Measurements from ENCODE around the gene C2CD2.

DNA sequence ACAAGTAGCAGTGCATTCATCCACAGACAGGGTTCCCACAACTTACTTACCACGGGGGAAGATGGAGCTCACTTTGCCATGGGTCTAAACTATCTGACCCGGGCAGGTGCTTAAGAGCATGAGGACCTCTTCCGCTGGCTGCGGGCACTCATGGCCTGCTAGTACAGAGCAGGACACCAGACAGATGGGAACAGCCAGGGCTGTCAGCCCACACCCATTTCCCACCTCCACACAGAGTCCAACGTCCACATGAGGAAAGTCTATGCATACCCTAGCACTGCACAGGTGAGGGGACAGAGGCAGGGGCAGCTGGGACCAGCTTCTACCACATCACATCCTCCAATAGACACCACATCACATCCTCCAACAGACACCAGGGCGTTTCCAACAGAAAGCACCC is 38.9 kb downstream of the C2CD2 start:
- TF ChIP-seq, protein P1, sequence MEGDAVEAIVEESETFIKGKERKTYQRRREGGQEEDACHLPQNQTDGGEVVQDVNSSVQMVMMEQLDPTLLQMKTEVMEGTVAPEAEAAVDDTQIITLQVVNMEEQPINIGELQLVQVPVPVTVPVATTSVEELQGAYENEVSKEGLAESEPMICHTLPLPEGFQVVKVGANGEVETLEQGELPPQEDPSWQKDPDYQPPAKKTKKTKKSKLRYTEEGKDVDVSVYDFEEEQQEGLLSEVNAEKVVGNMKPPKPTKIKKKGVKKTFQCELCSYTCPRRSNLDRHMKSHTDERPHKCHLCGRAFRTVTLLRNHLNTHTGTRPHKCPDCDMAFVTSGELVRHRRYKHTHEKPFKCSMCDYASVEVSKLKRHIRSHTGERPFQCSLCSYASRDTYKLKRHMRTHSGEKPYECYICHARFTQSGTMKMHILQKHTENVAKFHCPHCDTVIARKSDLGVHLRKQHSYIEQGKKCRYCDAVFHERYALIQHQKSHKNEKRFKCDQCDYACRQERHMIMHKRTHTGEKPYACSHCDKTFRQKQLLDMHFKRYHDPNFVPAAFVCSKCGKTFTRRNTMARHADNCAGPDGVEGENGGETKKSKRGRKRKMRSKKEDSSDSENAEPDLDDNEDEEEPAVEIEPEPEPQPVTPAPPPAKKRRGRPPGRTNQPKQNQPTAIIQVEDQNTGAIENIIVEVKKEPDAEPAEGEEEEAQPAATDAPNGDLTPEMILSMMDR (IDR thresholded peaks at IDR 0.05; ENCODE audit: control extremely low read depth in 1 of 3, insufficient read depth in 1 of 3, low read depth in 1 of 3, low read length in 3 of 3) = no peak
- TF ChIP-seq TAF1 (IDR thresholded peaks at IDR 0.05; ENCODE audit: low read depth, low read length) (no peak), EZH2 (IDR thresholded peaks at IDR 0.05; ENCODE audit: low read depth, low read length, severe bottlenecking) (no peak), ZNF274 (IDR thresholded peaks at IDR 0.05; ENCODE audit: borderline replicate concordance, extremely low read depth, low read length) (no peak), RFX5 (IDR thresholded peaks at IDR 0.05; ENCODE audit: borderline replicate concordance, low read depth, low read length) (no peak), EP300 (IDR thresholded peaks at IDR 0.05; ENCODE audit: borderline replicate concordance in 1 of 2, low read depth in 2 of 2, low read length in 2 of 2) (no peak), BCL11A (IDR thresholded peaks at IDR 0.05; ENCODE audit: low read depth in 2 of 2, low read length in 2 of 2) (no peak), JUND (IDR thresholded peaks at IDR 0.05; ENCODE audit: low read length) (no peak), SP2 (IDR thresholded peaks at IDR 0.05; ENCODE audit: low read length) (no peak), MAFK (IDR thresholded peaks at IDR 0.05; ENCODE audit: low read depth, low read length) (no peak)
- TF ChIP-seq, protein P2, sequence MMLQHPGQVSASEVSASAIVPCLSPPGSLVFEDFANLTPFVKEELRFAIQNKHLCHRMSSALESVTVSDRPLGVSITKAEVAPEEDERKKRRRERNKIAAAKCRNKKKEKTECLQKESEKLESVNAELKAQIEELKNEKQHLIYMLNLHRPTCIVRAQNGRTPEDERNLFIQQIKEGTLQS (IDR thresholded peaks at IDR 0.05; ENCODE audit: insufficient read depth, low read depth, low read length) = no peak
- TF ChIP-seq, protein P3, sequence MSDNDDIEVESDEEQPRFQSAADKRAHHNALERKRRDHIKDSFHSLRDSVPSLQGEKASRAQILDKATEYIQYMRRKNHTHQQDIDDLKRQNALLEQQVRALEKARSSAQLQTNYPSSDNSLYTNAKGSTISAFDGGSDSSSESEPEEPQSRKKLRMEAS (IDR thresholded peaks at IDR 0.05) = no peak
- TF ChIP-seq, protein P4, sequence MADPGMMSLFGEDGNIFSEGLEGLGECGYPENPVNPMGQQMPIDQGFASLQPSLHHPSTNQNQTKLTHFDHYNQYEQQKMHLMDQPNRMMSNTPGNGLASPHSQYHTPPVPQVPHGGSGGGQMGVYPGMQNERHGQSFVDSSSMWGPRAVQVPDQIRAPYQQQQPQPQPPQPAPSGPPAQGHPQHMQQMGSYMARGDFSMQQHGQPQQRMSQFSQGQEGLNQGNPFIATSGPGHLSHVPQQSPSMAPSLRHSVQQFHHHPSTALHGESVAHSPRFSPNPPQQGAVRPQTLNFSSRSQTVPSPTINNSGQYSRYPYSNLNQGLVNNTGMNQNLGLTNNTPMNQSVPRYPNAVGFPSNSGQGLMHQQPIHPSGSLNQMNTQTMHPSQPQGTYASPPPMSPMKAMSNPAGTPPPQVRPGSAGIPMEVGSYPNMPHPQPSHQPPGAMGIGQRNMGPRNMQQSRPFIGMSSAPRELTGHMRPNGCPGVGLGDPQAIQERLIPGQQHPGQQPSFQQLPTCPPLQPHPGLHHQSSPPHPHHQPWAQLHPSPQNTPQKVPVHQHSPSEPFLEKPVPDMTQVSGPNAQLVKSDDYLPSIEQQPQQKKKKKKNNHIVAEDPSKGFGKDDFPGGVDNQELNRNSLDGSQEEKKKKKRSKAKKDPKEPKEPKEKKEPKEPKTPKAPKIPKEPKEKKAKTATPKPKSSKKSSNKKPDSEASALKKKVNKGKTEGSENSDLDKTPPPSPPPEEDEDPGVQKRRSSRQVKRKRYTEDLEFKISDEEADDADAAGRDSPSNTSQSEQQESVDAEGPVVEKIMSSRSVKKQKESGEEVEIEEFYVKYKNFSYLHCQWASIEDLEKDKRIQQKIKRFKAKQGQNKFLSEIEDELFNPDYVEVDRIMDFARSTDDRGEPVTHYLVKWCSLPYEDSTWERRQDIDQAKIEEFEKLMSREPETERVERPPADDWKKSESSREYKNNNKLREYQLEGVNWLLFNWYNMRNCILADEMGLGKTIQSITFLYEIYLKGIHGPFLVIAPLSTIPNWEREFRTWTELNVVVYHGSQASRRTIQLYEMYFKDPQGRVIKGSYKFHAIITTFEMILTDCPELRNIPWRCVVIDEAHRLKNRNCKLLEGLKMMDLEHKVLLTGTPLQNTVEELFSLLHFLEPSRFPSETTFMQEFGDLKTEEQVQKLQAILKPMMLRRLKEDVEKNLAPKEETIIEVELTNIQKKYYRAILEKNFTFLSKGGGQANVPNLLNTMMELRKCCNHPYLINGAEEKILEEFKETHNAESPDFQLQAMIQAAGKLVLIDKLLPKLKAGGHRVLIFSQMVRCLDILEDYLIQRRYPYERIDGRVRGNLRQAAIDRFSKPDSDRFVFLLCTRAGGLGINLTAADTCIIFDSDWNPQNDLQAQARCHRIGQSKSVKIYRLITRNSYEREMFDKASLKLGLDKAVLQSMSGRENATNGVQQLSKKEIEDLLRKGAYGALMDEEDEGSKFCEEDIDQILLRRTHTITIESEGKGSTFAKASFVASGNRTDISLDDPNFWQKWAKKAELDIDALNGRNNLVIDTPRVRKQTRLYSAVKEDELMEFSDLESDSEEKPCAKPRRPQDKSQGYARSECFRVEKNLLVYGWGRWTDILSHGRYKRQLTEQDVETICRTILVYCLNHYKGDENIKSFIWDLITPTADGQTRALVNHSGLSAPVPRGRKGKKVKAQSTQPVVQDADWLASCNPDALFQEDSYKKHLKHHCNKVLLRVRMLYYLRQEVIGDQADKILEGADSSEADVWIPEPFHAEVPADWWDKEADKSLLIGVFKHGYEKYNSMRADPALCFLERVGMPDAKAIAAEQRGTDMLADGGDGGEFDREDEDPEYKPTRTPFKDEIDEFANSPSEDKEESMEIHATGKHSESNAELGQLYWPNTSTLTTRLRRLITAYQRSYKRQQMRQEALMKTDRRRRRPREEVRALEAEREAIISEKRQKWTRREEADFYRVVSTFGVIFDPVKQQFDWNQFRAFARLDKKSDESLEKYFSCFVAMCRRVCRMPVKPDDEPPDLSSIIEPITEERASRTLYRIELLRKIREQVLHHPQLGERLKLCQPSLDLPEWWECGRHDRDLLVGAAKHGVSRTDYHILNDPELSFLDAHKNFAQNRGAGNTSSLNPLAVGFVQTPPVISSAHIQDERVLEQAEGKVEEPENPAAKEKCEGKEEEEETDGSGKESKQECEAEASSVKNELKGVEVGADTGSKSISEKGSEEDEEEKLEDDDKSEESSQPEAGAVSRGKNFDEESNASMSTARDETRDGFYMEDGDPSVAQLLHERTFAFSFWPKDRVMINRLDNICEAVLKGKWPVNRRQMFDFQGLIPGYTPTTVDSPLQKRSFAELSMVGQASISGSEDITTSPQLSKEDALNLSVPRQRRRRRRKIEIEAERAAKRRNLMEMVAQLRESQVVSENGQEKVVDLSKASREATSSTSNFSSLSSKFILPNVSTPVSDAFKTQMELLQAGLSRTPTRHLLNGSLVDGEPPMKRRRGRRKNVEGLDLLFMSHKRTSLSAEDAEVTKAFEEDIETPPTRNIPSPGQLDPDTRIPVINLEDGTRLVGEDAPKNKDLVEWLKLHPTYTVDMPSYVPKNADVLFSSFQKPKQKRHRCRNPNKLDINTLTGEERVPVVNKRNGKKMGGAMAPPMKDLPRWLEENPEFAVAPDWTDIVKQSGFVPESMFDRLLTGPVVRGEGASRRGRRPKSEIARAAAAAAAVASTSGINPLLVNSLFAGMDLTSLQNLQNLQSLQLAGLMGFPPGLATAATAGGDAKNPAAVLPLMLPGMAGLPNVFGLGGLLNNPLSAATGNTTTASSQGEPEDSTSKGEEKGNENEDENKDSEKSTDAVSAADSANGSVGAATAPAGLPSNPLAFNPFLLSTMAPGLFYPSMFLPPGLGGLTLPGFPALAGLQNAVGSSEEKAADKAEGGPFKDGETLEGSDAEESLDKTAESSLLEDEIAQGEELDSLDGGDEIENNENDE (IDR thresholded peaks at IDR 0.05; ENCODE audit: insufficient replicate concordance, low read length) = no peak
